Heart left ventricle (tissue), 16 donors: Measurements from ENCODE around the gene KCNK7. TPM values are rescaled to one million over a fixed set of nuclear protein-coding genes. Genes with fewer than 3 reads are reported as not detected.

Experiments used
- ATAC-seq, 4 donors: fragments of 200-7000 bp; cut with Tn5 transposase; one replicate each; pipeline ENCODE4 v1.9.1; 2020 to 2022; ENCODE audit warnings: moderate library complexity in 4 of 4, mild to moderate bottlenecking in 3 of 4, moderate number of reproducible peaks in 1 of 4
- DNase-seq, 5 donors: peaks; one replicate each; pipeline ENCODE4 v3.0.0-alpha.2; 2020
- H3K27ac ChIP-seq, 12 donors: fragments of 200-600 bp; sonication (generic) in 4 of 12; one replicate each; pipeline versions ENCODE4 v1.5.0 to v1.8.0; 2016 to 2022; ENCODE audit warnings: mild to moderate bottlenecking in 2 of 12
- H3K27me3 ChIP-seq, 9 donors: fragments of 200-600 bp; sonication (generic) in 2 of 9; one replicate each; pipeline versions ENCODE4 v1.5.1 to v1.8.0; 2016 to 2022; ENCODE audit warnings: mild to moderate bottlenecking in 3 of 9
- H3K36me3 ChIP-seq, 9 donors: fragments of 200-600 bp; sonication (generic) in 2 of 9; one replicate each; pipeline versions ENCODE4 v1.5.0 to v1.8.0; 2018 to 2022; ENCODE audit warnings: mild to moderate bottlenecking in 2 of 9
- H3K4me1 ChIP-seq, 12 donors: fragments of 200-600 bp; sonication (generic) in 4 of 12; one replicate each; pipeline versions ENCODE4 v1.5.0 to v1.8.0; 2016 to 2022; ENCODE audit warnings: mild to moderate bottlenecking in 3 of 12
- H3K4me3 ChIP-seq, 12 donors: fragments of 200-600 bp; sonication (generic) in 4 of 12; one replicate each; pipeline versions ENCODE4 v1.5.0 to v1.8.0; 2017 to 2022; ENCODE audit warnings: mild to moderate bottlenecking in 9 of 12, moderate library complexity in 4 of 12
- H3K9me3 ChIP-seq, 12 donors: fragments of 200-600 bp; sonication (generic) in 4 of 12; one replicate each; pipeline versions ENCODE4 v1.5.0 to v1.8.0; 2016 to 2022; ENCODE audit warnings: mild to moderate bottlenecking in 1 of 12
- CTCF ChIP-seq, 12 donors: fragments of 200-600 bp; sonication (generic) in 4 of 12; IDR thresholded peaks; one replicate each; pipeline versions ENCODE4 v1.5.0 to v1.8.0; 2018 to 2022; ENCODE audit warnings: antibody characterized with exemption in 12 of 12, mild to moderate bottlenecking in 5 of 12
- POLR2A ChIP-seq, 2 donors: fragments of 450-650 bp; IDR thresholded peaks; one replicate each; pipeline ENCODE4 v1.6.1; 2017; ENCODE audit warnings: antibody characterized with exemption in 2 of 2, mild to moderate bottlenecking in 2 of 2, moderate library complexity in 2 of 2
- WGBS, 4 donors: extraction: QIAGEN DNeasy Blood & Tissue Kit in 2 of 4; methylation state at CpG; one replicate each; pipeline versions ENCODE4 v1.1.5 to v1.1.7; 2013 to 2018; 5-methylcytosine and 5-hydroxymethylcytosine counted together
- intact Hi-C, 10 donors: fragments of 100-400 bp; cut with DNase I; formaldehyde crosslinking; loops; one replicate each; pipeline versions ENCODE4 v1.11.1 to v1.14.2; 2022
- polyA plus RNA-seq, 2 donors: library from polyadenylated mRNA; stranded (reverse); fragments of 200-250 nt; gene quantifications; one replicate each; pipeline ENCODE4 v1.2.3, GENCODE V29; 2013
- total RNA-seq, 9 donors: library from RNA; depleted of rRNA in 2 of 9; stranded (reverse); fragments of >200 nt in 2 of 9; fragmentation: NEBNext Ultra II Directional in 3 of 9; extraction: Animal tissue kit (Norgen Biotek cat#: 25700) in 3 of 9; gene quantifications; one replicate each; pipeline versions ENCODE4 v1.1.0 to v1.2.4, GENCODE V29; 2016 to 2023
- donor health status: ischemic (EF 13 %, LVEDD 7.1; RV severe dilation, severe dysfunction).
- donor health status: healthy with polysubstance abuse.
- donor health status: DM: no; HTN: yes; CAD: no.
- donor health status: DM: no; HTN: no; CAD: no.
- donor health status: ischemic (EF 25% LVEDD 6.9; RV normal size, moderate dysfunction).
- donor health status: ischemic (EF 25% LVEDD 5.7; RV mildly dilated, moderate dysfunction).
- donor health status: healthy.
- donor health status: DM: yes; HTN: yes; CAD: no.
- donor health status: ischemic (EF 35%, LVEDD 5.7; RV mildly dilated, moderate dysfunction).
- donor health status: nonischemic (EF 11% LVEDD 7.7; RV severe dilation, severe dysfunction).
- donor health status: DM: yes; HTN: yes; CAD: no.
- donor health status: PGD.
- donor health status: ischemic (EF 29% LVEDD 5.4; RV normal size, mild dysfunction).
- donor health status: nonischemic (EF 23%, LVEDD 6.1; RV moderate dilation, normal function).

Gene KCNK7
- total and polyA plus RNA-seq, 11 donors, result 0.18 to 1.6 (median 0.42) TPM; not detected in 2

GRCh38 chr11:65589444-65590239 is 6.0 kb downstream of the KCNK7 start:
- TF ChIP-seq CTCF (IDR thresholded peaks at IDR 0.05) (no peak), POLR2A (IDR thresholded peaks at IDR 0.05) (no peak)
- H3K4me3 ChIP-seq, result no peak overlapping the region
- no peak for DNase-seq
- no peak for ATAC-seq
- H3K4me1 ChIP-seq, result peaks cover 6 to 81% (median 58%) of the 10 kb centered on the region in 12 donors
- WGBS, 4 donors, result 66 to 74% (median 68%) methylated on average over 6 to 9 of the region's 9 CpGs
- intact Hi-C loops, result loop anchor here in 7 of 10 donors (2.0 to 10.0 kb wide), 7 partner anchors 13 to 215 kb away; partner anchors contain the start of gene EHBP1L1 (in 1 of the 7)
- H3K27me3 ChIP-seq, result no peaks in the 10 kb centered on the region
- H3K9me3 ChIP-seq, result no peaks in the 10 kb centered on the region
- H3K36me3 ChIP-seq, result peaks cover 0 to 61% (median 42%) of the 10 kb centered on the region in 9 donors
- H3K27ac ChIP-seq, result peak overlapping the region in 8 of 12 donors; percentile 17 to 90 (median 82)

GRCh38 chr11:65588199-65589054 is 7.2 kb downstream of the KCNK7 start:
- H3K4me1 ChIP-seq, result peaks cover 6 to 75% (median 54%) of the 10 kb centered on the region in 12 donors
- intact Hi-C loops, result loop anchor here in 6 of 10 donors (2.0 to 5.0 kb wide), 3 partner anchors 14 to 48 kb away; no protein-coding TSS in a partner anchor
- peak overlapping the region; percentile 21 to 90 (median 83) for H3K27ac ChIP-seq
- ATAC-seq, result peak; percentile 57 to 77 (median 71)
- H3K9me3 ChIP-seq, result no peaks in the 10 kb centered on the region
- H3K27me3 ChIP-seq, result no peaks in the 10 kb centered on the region
- peak; percentile 36 to 66 (median 54) for TF ChIP-seq CTCF (IDR thresholded peaks at IDR 0.05)
- no peak for TF ChIP-seq POLR2A (IDR thresholded peaks at IDR 0.05)
- DNase-seq, result peak in 4 of 5 donors; percentile 70 to 79 (median 76)
- H3K36me3 ChIP-seq, result peaks cover 0 to 70% (median 47%) of the 10 kb centered on the region in 9 donors
- WGBS, 4 donors, result 35 to 44% (median 40%) methylated on average over 11 to 13 of the region's 13 CpGs
- H3K4me3 ChIP-seq, result peak overlapping the region in 1 of 12 donors; percentile 26

- Histone ChIP-seq H3K4me1 (peaks cover 6 to 58% (median 44%) of the 10 kb centered on the region in 12 donors), H3K27ac (peak overlapping the region in 11 of 12 donors; percentile 76 to 90 (median 84)), H3K36me3 (peaks cover 0 to 72% (median 46%) of the 10 kb centered on the region in 9 donors), H3K9me3 (no peaks in the 10 kb centered on the region), H3K27me3 (no peaks in the 10 kb centered on the region), H3K4me3 (peak overlapping the region in 2 of 12 donors; percentile 12)
- intact Hi-C loops, result loop anchor here in 3 of 10 donors (5.0 kb wide), 1 partner anchor 44 kb away; no protein-coding TSS in a partner anchor
- no peak for TF ChIP-seq POLR2A (IDR thresholded peaks at IDR 0.05)
- no peak for TF ChIP-seq CTCF (IDR thresholded peaks at IDR 0.05)
- WGBS, 4 donors, result 39 to 51% (median 47%) methylated on average over 2 of the region's 2 CpGs
- ATAC-seq (peak; percentile 8 to 43 (median 33)), DNase-seq (peak in 2 of 5 donors; percentile 45 to 72)
Measured at GRCh38 chr11:65586676-65587075, 8.9 kb downstream of the KCNK7 start.
